IMR-90 (cell line): ENCODE results near the gene BLOC1S5. TPM values are rescaled to one million over a fixed set of nuclear protein-coding genes. Genes with fewer than 3 reads are reported as not detected.

Experiments
- ATAC-seq: fragments of 200-7000 bp; cut with Tn5 transposase; 2 replicates; pipeline ENCODE4 v1.9.1; 2020; ENCODE audit warnings: low read depth, mild to moderate bottlenecking, moderate library complexity
- BruUV-seq: library from RNA; stranded (reverse); fragments of 400-500 nt; replicated peaks from 2 replicates; lab custom pipeline; 2021; lab: Mats Ljungman, UMichigan
- CTCF ChIA-PET: fragments of 300-600 bp; formaldehyde crosslinking; extraction: SDS; loops from one replicate; lab custom pipeline; 2021; ENCODE audit warnings: antibody characterized with exemption; lab: Yijun Ruan, JAX
- POLR2A ChIA-PET: fragments of 300-600 bp; sonication (Branson Sonifier 250); formaldehyde crosslinking; loops from one replicate; lab custom pipeline; 2022; ENCODE audit warnings: antibody characterized with exemption; ENCODE audit not compliant: unreplicated experiment; lab: Charles Lee
- DNase-seq: peaks from one replicate; pipeline ENCODE4 v3.0.0; 2013
- H2AFZ ChIP-seq: replicated peaks from 2 replicates; pipeline ENCODE3; 2013; ENCODE audit warnings: low read length, mild to moderate bottlenecking; ENCODE audit not compliant: poor library complexity
- H2AK5ac ChIP-seq: 2 replicates; pipeline ENCODE4 v1.6.1; 2013; ENCODE audit warnings: low read depth, low read length, inconsistent platforms
- H2AK9ac ChIP-seq: replicated peaks from 2 replicates; pipeline ENCODE3; 2013; ENCODE audit warnings: mild to moderate bottlenecking, low read depth, low read length, moderate library complexity; ENCODE audit not compliant: poor library complexity
- H2BK120ac ChIP-seq: 2 replicates; pipeline ENCODE4 v1.6.1; 2013; ENCODE audit warnings: low read depth, low read length, inconsistent platforms
- H2BK15ac ChIP-seq: 3 replicates; pipeline ENCODE4 v1.6.1; 2013; ENCODE audit warnings: low read depth, low read length, inconsistent platforms
- H2BK20ac ChIP-seq: 2 replicates; pipeline ENCODE4 v1.6.1; 2013; ENCODE audit warnings: low read depth, mild to moderate bottlenecking, inconsistent platforms, low read length, moderate library complexity
- H2BK5ac ChIP-seq: 2 replicates; pipeline ENCODE4 v1.6.1; 2013; ENCODE audit warnings: mild to moderate bottlenecking, low read depth, low read length, inconsistent platforms; ENCODE audit not compliant: poor library complexity, severe bottlenecking
- H3K14ac ChIP-seq: replicated peaks from 2 replicates; pipeline ENCODE4 v1.6.1; 2013; ENCODE audit warnings: low read depth, low read length, inconsistent platforms
- H3K18ac ChIP-seq: 2 replicates; pipeline ENCODE4 v1.6.1; 2013; ENCODE audit warnings: low read depth, low read length, control low read depth
- H3K23ac ChIP-seq: 2 replicates; pipeline ENCODE4 v1.6.1; 2013; ENCODE audit warnings: low read depth, low read length, inconsistent platforms
- H3K27ac ChIP-seq: 2 replicates; pipeline ENCODE4 v1.5.1; 2013; ENCODE audit warnings: mild to moderate bottlenecking, control low read depth, low read length; ENCODE audit not compliant: insufficient read depth
- H3K27me3 ChIP-seq: 2 replicates; pipeline ENCODE4 v1.6.1; 2013; ENCODE audit warnings: low read length; ENCODE audit not compliant: control insufficient read depth, insufficient read depth
- H3K36me3 ChIP-seq: 2 replicates; pipeline ENCODE4 v1.6.1; 2013; ENCODE audit warnings: low read length, mixed read lengths; ENCODE audit not compliant: control insufficient read depth, insufficient read depth
- H3K4ac ChIP-seq: 2 replicates; pipeline ENCODE4 v1.6.1; 2013; ENCODE audit warnings: low read depth, low read length, inconsistent platforms
- H3K4me1 ChIP-seq: 2 replicates; pipeline ENCODE4 v1.6.1; 2013; ENCODE audit warnings: low read length, mixed read lengths; ENCODE audit not compliant: control insufficient read depth, insufficient read depth
- H3K4me2 ChIP-seq: 2 replicates; pipeline ENCODE4 v1.6.1; 2013; ENCODE audit warnings: low read depth, mild to moderate bottlenecking, control low read depth, low read length, moderate library complexity
- H3K4me3 ChIP-seq: 2 replicates; pipeline ENCODE4 v1.5.1; 2013; ENCODE audit warnings: low read depth, mild to moderate bottlenecking, control low read depth, low read length, moderate library complexity; ENCODE audit not compliant: insufficient read depth
- H3K56ac ChIP-seq: 2 replicates; pipeline ENCODE4 v1.6.1; 2013; ENCODE audit warnings: low read length, inconsistent platforms; ENCODE audit not compliant: insufficient read depth; ENCODE audit errors: extremely low read depth
- H3K79me1 ChIP-seq, 2 experiments: 2 replicates each; pipeline ENCODE4 v1.6.1; 2013; ENCODE audit warnings: low read length in 2 of 2, inconsistent platforms in 1 of 2, low read depth in 1 of 2
- H3K9ac ChIP-seq: 2 replicates; pipeline ENCODE4 v1.6.1; 2013; ENCODE audit warnings: low read depth, low read length, control low read depth
- H3K9me1 ChIP-seq: 2 replicates; pipeline ENCODE4 v1.6.1; 2013; ENCODE audit warnings: low read length, inconsistent platforms; ENCODE audit not compliant: insufficient read depth
- H3K9me3 ChIP-seq: 2 replicates; pipeline ENCODE4 v1.6.1; 2013; ENCODE audit warnings: low read length; ENCODE audit not compliant: control insufficient read depth, insufficient read depth
- H4K20me1 ChIP-seq: 2 replicates; pipeline ENCODE4 v1.6.1; 2013; ENCODE audit warnings: low read length, inconsistent platforms; ENCODE audit not compliant: insufficient read depth
- H4K5ac ChIP-seq: 2 replicates; pipeline ENCODE4 v1.6.1; 2013; ENCODE audit warnings: mild to moderate bottlenecking, low read depth, low read length, control low read depth
- H4K8ac ChIP-seq, 2 experiments: 2 replicates each; pipeline ENCODE4 v1.6.1; 2013; ENCODE audit warnings: low read depth in 2 of 2, low read length in 2 of 2, control low read depth in 1 of 2, inconsistent platforms in 1 of 2
- H4K91ac ChIP-seq: 2 replicates; pipeline ENCODE4 v1.6.1; 2013; ENCODE audit warnings: low read depth, low read length, inconsistent platforms; ENCODE audit not compliant: insufficient read depth
- MAFK ChIP-seq: IDR thresholded peaks from 2 replicates; pipeline ENCODE4 v1.6.1; 2012; ENCODE audit warnings: low read depth, low read length, improper control_type of control experiment
- MAZ ChIP-seq: IDR thresholded peaks from 2 replicates; pipeline ENCODE4 v1.6.1; 2012; ENCODE audit warnings: low read depth, mild to moderate bottlenecking, low read length, improper control_type of control experiment, moderate library complexity, borderline replicate concordance
- WGBS, 2 experiments: methylation state at CpG; one replicate each; pipeline versions ENCODE4 v1.1.5 to v1.1.7; 2013; ENCODE audit warnings: missing lambda C conversion rate in 2 of 2; ENCODE audit not compliant: insufficient read length in 1 of 2; ENCODE audit errors: extremely low coverage in 2 of 2; 5-methylcytosine and 5-hydroxymethylcytosine counted together
- dilution Hi-C: fragments of 300-500 bp; cut with HindIII; formaldehyde crosslinking; loops from one replicate; pipeline ENCODE4 v1.14.3; 2018; ENCODE audit warnings: low sequenced_read_pairs; ENCODE audit not compliant: unreplicated experiment
- in situ Hi-C: fragments of 300-500 bp; cut with MboI; formaldehyde crosslinking; loops from 3 replicates; pipeline ENCODE4 v1.14.3; 2019; ENCODE audit warnings: low sequenced_read_pairs, inconsistent platforms, mixed read lengths
- intact Hi-C: fragments of 100-400 bp; cut with micrococcal nuclease; formaldehyde crosslinking; loops from 2 replicates; pipeline ENCODE4 v1.10.0; 2022
- polyA plus RNA-seq, 3 experiments: library from polyadenylated mRNA; depleted of rRNA; stranded (reverse); fragments of >200 nt; gene quantifications; 2 replicates each; pipeline ENCODE4 v1.2.3, GENCODE V29; 2012; ENCODE audit warnings: low replicate concordance in 1 of 3
- total RNA-seq: library from RNA; depleted of rRNA; stranded (reverse); fragments of >200 nt; gene quantifications from 2 replicates; pipeline ENCODE4 v1.2.3, GENCODE V29; 2012

The BLOC1S5 gene
- total and polyA plus RNA-seq, 2 of the 4 experiments (the other 2 are of a cell fraction) = 4.8 to 17.2 TPM

DNA sequence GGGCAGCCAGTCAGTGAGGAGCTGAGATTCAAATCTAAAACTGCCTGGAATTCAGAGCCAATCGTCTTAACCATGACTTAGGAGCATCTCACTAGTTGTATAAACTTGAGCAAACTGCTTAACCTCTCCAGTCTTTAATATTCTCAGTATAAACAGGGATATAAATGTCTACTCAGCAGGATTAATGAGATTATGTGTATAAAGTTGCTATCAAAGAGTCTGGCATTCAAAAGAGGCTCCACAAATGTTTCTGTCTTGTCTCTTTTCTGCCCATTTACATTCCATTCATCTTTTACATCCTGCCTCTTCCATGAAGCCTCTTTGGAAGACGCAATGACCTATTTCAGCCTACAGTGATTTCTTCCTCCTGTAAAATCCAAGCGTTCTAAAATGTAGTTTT lies 66.9 kb downstream of the BLOC1S5 start:
- POLR2A ChIA-PET = no interaction called here
- no peak overlapping the region for H3K9ac ChIP-seq
- no TSS peak for BruUV-seq
- H3K36me3 ChIP-seq = no peaks in the 10 kb centered on the region
- H3K56ac ChIP-seq = no peak overlapping the region
- no peak overlapping the region for H3K14ac ChIP-seq
- H4K20me1 ChIP-seq = peaks cover under 1% of the 10 kb centered on the region; the same call in 1 of the 2 replicates
- TF ChIP-seq MAZ (no peak), MAFK (peak; percentile 84)
- in situ Hi-C loops = no loop called here
- intact Hi-C loops = no loop called here
- H4K91ac ChIP-seq = no peak overlapping the region
- H3K79me1 ChIP-seq = no peaks in the 10 kb centered on the region
- H2AK9ac ChIP-seq = no peak overlapping the region
- 80% methylated on average over 2 of the region's 3 CpGs; no CpG with 5 or more reads in 1 of the 2 experiments for WGBS, 2 experiments
- no peak overlapping the region for H2AFZ ChIP-seq
- H4K5ac ChIP-seq = no peak overlapping the region
- H2AK5ac ChIP-seq = no peak overlapping the region
- no peaks in the 10 kb centered on the region for H3K9me3 ChIP-seq
- H3K4me3 ChIP-seq = no peak overlapping the region
- ATAC-seq (no peak), DNase-seq (no peak)
- dilution Hi-C loops = no loop called here
- H2BK120ac ChIP-seq = no peak overlapping the region
- H3K9me1 ChIP-seq = 0 out of 2 replicates have a peak, but pooled peaks cover under 1% of the 10 kb centered on the region
- H3K18ac ChIP-seq = peak overlapping the region; percentile 30; the same call in 1 of the 2 replicates
- peaks cover 10% of the 10 kb centered on the region for H3K4me1 ChIP-seq
- H3K23ac ChIP-seq = no peak overlapping the region
- no peak overlapping the region for H2BK5ac ChIP-seq
- no peaks in the 10 kb centered on the region for H3K27me3 ChIP-seq
- H3K27ac ChIP-seq = no peak overlapping the region
- no peak overlapping the region for H2BK15ac ChIP-seq
- H3K4ac ChIP-seq = no peak overlapping the region
- no peak overlapping the region for H2BK20ac ChIP-seq
- no peak overlapping the region for H3K4me2 ChIP-seq
- H4K8ac ChIP-seq = no peak overlapping the region
- CTCF ChIA-PET = interaction anchor here (1.5 to 1.8 kb wide), 2 partner anchors 9 to 89 kb away, joined by 3 to 8 read pairs; no protein-coding TSS in a partner anchor
